HCT116 (cell line): ENCODE data around the gene SLC41A3.

Experiments
- CTCF ChIP-seq, 3 experiments: fragments of 200-600 bp in 1 of 3; sonication (generic) in 1 of 3; IDR thresholded peaks in 2 of 3; conservative IDR thresholded peaks in 1 of 3; 2 replicates each; pipeline ENCODE4 v1.5.1; 2012 to 2017; ENCODE audit warnings: low read depth in 2 of 3, low read length in 2 of 3, antibody characterized with exemption in 1 of 3, borderline replicate concordance in 1 of 3, control low read depth in 1 of 3, mild to moderate bottlenecking in 1 of 3, mixed read lengths in 1 of 3, mixed run types in 1 of 3, moderate library complexity in 1 of 3; ENCODE audit not compliant: insufficient read depth in 1 of 3
- POLR2A ChIP-seq: IDR thresholded peaks from 2 replicates; pipeline ENCODE4 v1.7.0; 2011; ENCODE audit warnings: borderline replicate concordance; ENCODE audit not compliant: insufficient read depth, insufficient read length; ENCODE audit errors: extremely low read depth
- POLR2AphosphoS5 ChIP-seq: IDR thresholded peaks from 2 replicates; pipeline ENCODE4 v1.6.1; 2011; ENCODE audit warnings: mild to moderate bottlenecking, low read depth, low read length, moderate library complexity

DNA sequence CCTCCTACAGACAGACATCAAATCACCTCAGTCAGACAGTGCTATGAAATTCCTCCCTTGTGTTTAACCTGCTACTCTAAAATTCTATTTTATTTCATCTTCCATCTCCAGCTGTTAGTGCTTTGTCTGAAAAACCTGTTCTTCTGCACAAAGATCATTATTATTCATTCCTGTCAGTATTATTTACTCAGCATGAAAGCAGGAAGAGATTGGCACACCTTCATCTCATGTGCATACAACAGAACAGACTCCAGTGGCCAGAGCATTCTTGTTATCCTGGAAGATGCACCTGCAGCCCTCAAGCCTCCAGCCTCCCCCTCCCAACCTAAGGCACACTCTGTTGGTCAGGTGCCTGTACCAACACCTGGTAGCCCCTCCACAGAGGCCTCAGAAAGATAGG, 116.8 kb downstream of the SLC41A3 start:
- no peak for TF ChIP-seq POLR2A
- TF ChIP-seq CTCF (IDR thresholded peaks at IDR 0.05 in 2 of 3, conservative IDR thresholded peaks at IDR 0.05 in 1 of 3; ENCODE audit: borderline replicate concordance in 1 of 3, insufficient read depth in 1 of 3, low read depth in 2 of 3, low read length in 2 of 3): no peak
- TF ChIP-seq POLR2AphosphoS5: no peak
